Pulmonary artery endothelial cell (primary cell): ENCODE measurements around the gene VPS13A. TPM values are rescaled to one million over a fixed set of nuclear protein-coding genes. Genes with fewer than 3 reads are reported as not detected.

Experiments
- DNase-seq: peaks from one replicate; pipeline ENCODE4 v3.0.0-alpha.2; 2011; ENCODE audit warnings: low read depth, low spot score
- total RNA-seq: library from RNA; depleted of rRNA; stranded (reverse); fragments of >200 nt; gene quantifications from 2 replicates; pipeline ENCODE4 v1.2.3, GENCODE V29; 2014

Gene VPS13A
- total RNA-seq, 1 donor from 2014 or later = 25.5 TPM

GRCh38 chr9:77456829-77457437 is 279.6 kb downstream of the VPS13A start:
- peak; percentile 60 for DNase-seq

GRCh38 chr9:77457916-77458592 is 280.7 kb downstream of the VPS13A start:
- no peak for DNase-seq

- DNase-seq = no peak
These were observed 283.6 kb downstream of the VPS13A start for GRCh38 chr9:77460938-77461337.

GRCh38 chr9:77462066-77462465 is 284.7 kb downstream of the VPS13A start:
- no peak for DNase-seq

- no peak for DNase-seq
These were observed 285.8 kb downstream of the VPS13A start for GRCh38 chr9:77463151-77463550.

- no peak for DNase-seq
These were observed 287.3 kb downstream of the VPS13A start for GRCh38 chr9:77464661-77465060.

- DNase-seq = no peak
These were observed 292.3 kb downstream of the VPS13A start for GRCh38 chr9:77469515-77470231.

Other genes starting within 250 kb of the VPS13A start
- not detected in 2 replicates for gene FOXB2, start 157.9 kb upstream of the VPS13A start, total RNA-seq